Measurements from ENCODE around the gene TPGS1.

Gene TPGS1

GRCh38 chr19:531753-532560, 24.7 kb downstream of the TPGS1 start, which contains the start of gene CDC34:
CDC34 (plus strand) TSS chr19:531760; CDS start chr19:531932, 172 bp downstream.
- no peak for DNase-seq (ENCODE audit: extremely low spot score)
- CTCF ChIA-PET, result interaction anchor here (0.8 to 3.3 kb wide), 3 partner anchors 11 to 25 kb away, joined by 5 to 26 read pairs (median 11); no protein-coding TSS in a partner anchor
- POLR2A ChIA-PET, result interaction anchor here (0.9 to 3.1 kb wide), 15 partner anchors 10 to 131 kb away, joined by 3 to 24 read pairs (median 6); partner anchors contain the start of genes BSG, RNF126 and TPGS1
- TF ChIP-seq SP1 (IDR thresholded peaks at IDR 0.05), result no peak
- no peak for TF ChIP-seq TARDBP (IDR thresholded peaks at IDR 0.05)
- no peak for TF ChIP-seq NFRKB (IDR thresholded peaks at IDR 0.05)
- no peak for TF ChIP-seq ARNT (IDR thresholded peaks at IDR 0.05)
- TF ChIP-seq LEF1 (IDR thresholded peaks at IDR 0.05; ENCODE audit: borderline replicate concordance), result no peak
- TF ChIP-seq FOXA1 (IDR thresholded peaks at IDR 0.05), result no peak
- no peak for TF ChIP-seq FOXK2 (IDR thresholded peaks at IDR 0.05)
- no peak for TF ChIP-seq L3MBTL2 (conservative IDR thresholded peaks at IDR 0.05)
- no peak for TF ChIP-seq BHLHE40 (IDR thresholded peaks at IDR 0.05; ENCODE audit: borderline replicate concordance)
- TF ChIP-seq HDGF (IDR thresholded peaks at IDR 0.05; ENCODE audit: borderline replicate concordance), result no peak
- TF ChIP-seq ELF4 (IDR thresholded peaks at IDR 0.05), result no peak
- no peak for TF ChIP-seq CTBP1 (IDR thresholded peaks at IDR 0.05; ENCODE audit: borderline replicate concordance)
- no peak for TF ChIP-seq ZNF384 (IDR thresholded peaks at IDR 0.05)
- TF ChIP-seq, protein P1, sequence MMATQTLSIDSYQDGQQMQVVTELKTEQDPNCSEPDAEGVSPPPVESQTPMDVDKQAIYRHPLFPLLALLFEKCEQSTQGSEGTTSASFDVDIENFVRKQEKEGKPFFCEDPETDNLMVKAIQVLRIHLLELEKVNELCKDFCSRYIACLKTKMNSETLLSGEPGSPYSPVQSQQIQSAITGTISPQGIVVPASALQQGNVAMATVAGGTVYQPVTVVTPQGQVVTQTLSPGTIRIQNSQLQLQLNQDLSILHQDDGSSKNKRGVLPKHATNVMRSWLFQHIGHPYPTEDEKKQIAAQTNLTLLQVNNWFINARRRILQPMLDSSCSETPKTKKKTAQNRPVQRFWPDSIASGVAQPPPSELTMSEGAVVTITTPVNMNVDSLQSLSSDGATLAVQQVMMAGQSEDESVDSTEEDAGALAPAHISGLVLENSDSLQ (IDR thresholded peaks at IDR 0.05), result no peak
- TF ChIP-seq SUZ12 (IDR thresholded peaks at IDR 0.05), result no peak
- TF ChIP-seq FOXM1 (IDR thresholded peaks at IDR 0.05; ENCODE audit: borderline replicate concordance), result no peak

DNA sequence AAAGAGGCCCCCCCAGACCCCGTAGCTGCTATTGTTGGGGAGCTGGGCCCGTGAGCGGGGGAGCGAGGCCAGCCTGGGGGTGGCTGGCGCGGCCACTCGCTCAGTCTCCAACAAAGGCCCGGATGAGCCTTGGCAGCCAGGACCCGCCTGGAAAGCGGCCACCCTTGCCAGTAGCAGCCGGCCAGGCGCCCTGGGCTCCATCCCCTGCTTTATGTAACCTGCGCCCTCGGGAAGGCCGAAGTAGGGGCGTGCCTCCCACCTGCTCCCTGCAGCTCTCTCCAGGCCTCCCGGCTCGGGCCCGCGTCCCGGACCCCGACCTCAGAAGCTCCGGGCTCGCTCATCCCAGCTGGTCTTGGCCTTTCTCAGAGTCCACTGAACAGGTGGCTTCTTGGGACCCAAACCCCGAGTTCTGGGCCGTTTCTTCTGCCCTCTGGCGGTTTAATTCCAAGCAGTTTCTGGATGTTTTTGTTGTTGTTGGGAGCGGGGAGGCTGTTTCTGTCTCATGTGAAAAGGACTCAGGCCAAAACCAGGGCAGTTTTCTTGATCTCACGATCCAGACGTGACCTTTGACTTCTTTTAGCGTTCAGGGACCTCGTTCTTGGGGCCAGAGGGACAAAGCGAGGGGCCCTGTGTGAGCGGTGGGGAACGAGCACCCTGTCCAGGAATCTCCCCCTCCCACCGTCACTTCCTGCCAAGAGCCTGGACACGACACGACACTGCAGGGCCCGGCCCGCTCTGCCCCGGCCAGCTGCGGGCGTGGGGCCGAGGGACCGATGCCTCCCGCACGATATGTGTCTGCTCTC, 25.5 kb downstream of the TPGS1 start:
- no peak for DNase-seq (ENCODE audit: extremely low spot score)
- TF ChIP-seq BHLHE40 (IDR thresholded peaks at IDR 0.05; ENCODE audit: borderline replicate concordance) (no peak), ZNF384 (IDR thresholded peaks at IDR 0.05) (no peak), CTBP1 (IDR thresholded peaks at IDR 0.05; ENCODE audit: borderline replicate concordance) (no peak), SP1 (IDR thresholded peaks at IDR 0.05) (no peak), HDGF (IDR thresholded peaks at IDR 0.05; ENCODE audit: borderline replicate concordance) (no peak), SUZ12 (IDR thresholded peaks at IDR 0.05) (no peak), FOXA1 (IDR thresholded peaks at IDR 0.05) (no peak), L3MBTL2 (conservative IDR thresholded peaks at IDR 0.05) (no peak), ELF4 (IDR thresholded peaks at IDR 0.05) (no peak)
- TF ChIP-seq, protein P1 (IDR thresholded peaks at IDR 0.05), result no peak
- POLR2A ChIA-PET, result interaction anchor here (0.9 to 3.1 kb wide), 9 partner anchors 10 to 53 kb away, joined by 3 to 24 read pairs (median 6); partner anchors contain the start of genes BSG and TPGS1
- CTCF ChIA-PET, result interaction anchor here (0.8 to 3.3 kb wide), 3 partner anchors 10 to 26 kb away, joined by 5 to 26 read pairs (median 11); no protein-coding TSS in a partner anchor

DNA sequence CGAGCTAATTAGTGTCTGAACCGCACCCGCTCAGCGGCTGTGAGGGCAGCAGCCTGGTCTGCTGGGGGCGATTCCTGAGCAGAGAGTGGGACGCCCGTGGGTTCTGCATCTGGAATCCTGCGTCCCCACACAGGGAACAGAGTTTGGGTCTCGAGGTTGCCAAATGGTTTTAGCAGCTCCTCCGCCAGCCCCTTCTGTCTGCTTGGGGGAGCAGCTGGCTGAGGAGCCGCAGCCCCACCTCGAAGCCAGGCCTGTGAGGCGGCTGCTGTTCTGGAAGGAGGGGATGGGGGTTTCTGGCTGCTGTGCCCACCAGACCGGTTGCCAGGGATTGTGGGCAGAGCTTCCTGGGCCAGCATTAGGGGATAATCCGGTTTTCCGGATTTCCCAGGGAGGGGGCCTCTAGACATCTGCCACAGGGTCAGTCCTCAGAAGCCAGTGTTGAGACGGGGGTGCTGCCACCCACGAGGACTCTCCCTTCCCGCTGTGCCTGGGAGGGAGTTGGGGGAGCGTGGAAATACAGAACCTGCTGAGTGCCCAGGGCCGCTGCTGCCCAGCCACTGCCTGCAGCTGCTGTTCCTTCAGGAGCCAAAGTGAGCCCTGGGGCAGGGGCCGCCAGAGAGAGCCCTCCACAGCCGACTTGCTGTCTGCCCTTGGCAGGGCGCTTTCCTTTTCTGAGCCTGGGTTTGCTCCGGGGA, 26.2 kb downstream of the TPGS1 start:
- ChIA-PET POLR2A (interaction anchor here (1.0 to 3.1 kb wide), 3 partner anchors 9 to 48 kb away, joined by 3 to 24 read pairs (median 5); partner anchors contain the start of gene TPGS1), CTCF (interaction anchor here (3.3 kb wide), 1 partner anchor 23 kb away, joined by 26 read pairs; no protein-coding TSS in a partner anchor)
- TF ChIP-seq FOXA1 (IDR thresholded peaks at IDR 0.05) (no peak), FOXM1 (IDR thresholded peaks at IDR 0.05; ENCODE audit: borderline replicate concordance) (no peak), ZNF384 (IDR thresholded peaks at IDR 0.05) (no peak), BHLHE40 (IDR thresholded peaks at IDR 0.05; ENCODE audit: borderline replicate concordance) (no peak), CTBP1 (IDR thresholded peaks at IDR 0.05; ENCODE audit: borderline replicate concordance) (no peak), NFRKB (IDR thresholded peaks at IDR 0.05) (no peak), FOXK2 (IDR thresholded peaks at IDR 0.05) (no peak), SUZ12 (IDR thresholded peaks at IDR 0.05) (no peak), LEF1 (IDR thresholded peaks at IDR 0.05; ENCODE audit: borderline replicate concordance) (no peak), L3MBTL2 (conservative IDR thresholded peaks at IDR 0.05) (no peak), ELF4 (IDR thresholded peaks at IDR 0.05) (no peak), TARDBP (IDR thresholded peaks at IDR 0.05) (no peak), SP1 (IDR thresholded peaks at IDR 0.05) (no peak), HDGF (IDR thresholded peaks at IDR 0.05; ENCODE audit: borderline replicate concordance) (no peak), ARNT (IDR thresholded peaks at IDR 0.05) (no peak)
- DNase-seq (ENCODE audit: extremely low spot score), result no peak

DNA sequence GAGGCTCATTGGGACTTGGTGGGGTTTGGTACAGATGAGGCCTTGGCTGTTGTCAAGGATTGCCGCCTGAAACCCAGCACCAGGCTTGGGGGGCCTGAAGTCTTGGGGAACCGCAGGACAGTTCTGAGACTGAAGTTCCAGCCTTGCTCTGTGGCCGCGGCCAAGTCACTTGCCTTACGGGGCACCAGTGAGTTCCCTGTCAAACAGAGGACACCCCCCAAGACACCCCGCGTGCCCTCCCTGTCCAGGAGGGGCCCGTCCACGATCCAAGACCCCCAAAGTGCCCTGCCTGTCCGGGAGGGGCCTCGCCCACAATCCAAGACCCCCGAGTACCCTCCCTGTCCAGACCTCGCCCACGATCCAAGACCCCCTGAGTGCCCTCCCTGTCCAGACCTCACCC, 26.8 kb downstream of the TPGS1 start:
- POLR2A ChIA-PET, result no interaction called here
- DNase-seq (ENCODE audit: extremely low spot score), result no peak
- CTCF ChIA-PET, result no interaction called here
- TF ChIP-seq FOXM1 (IDR thresholded peaks at IDR 0.05; ENCODE audit: borderline replicate concordance) (no peak), TARDBP (IDR thresholded peaks at IDR 0.05) (no peak), HDGF (IDR thresholded peaks at IDR 0.05; ENCODE audit: borderline replicate concordance) (no peak), BHLHE40 (IDR thresholded peaks at IDR 0.05; ENCODE audit: borderline replicate concordance) (no peak), SUZ12 (IDR thresholded peaks at IDR 0.05) (no peak), ARNT (IDR thresholded peaks at IDR 0.05) (no peak)
- TF ChIP-seq, protein P1 (IDR thresholded peaks at IDR 0.05), result no peak
